ENCODE data around the gene CFAP97D1.

Gene CFAP97D1

GRCh38 chr17:43780135-43780534 is at the start of gene CFAP97D1:
Gene CFAP97D1, plus strand, starts transcription at chr17:43780435. Its CDS starts 28 bp downstream, at chr17:43780463.
- no peak for DNase-seq (ENCODE audit: low read depth in 2 of 2)

DNA sequence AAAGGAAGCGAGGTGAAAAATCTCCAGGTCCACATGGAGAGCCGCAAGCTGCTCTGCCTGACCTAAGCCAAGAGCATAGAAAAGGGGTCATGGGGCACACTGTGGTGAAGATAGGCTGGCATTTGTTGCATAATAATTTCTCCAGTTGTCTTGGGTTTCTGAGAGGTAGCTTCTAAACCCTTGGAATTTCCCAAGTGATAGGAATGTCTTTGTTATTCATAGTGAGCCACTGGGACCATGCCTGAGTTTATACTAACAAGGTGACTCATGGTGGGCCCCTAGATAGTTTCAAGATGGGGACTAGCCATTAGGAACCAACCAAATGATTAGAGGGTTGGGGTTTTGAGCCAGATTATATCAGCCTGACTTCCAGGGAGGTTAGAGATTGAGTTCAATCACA is 47.3 kb upstream of the CFAP97D1 start:
- DNase-seq (ENCODE audit: low read depth in 2 of 2), result no peak

GRCh38 chr17:43733956-43734355 is 46.3 kb upstream of the CFAP97D1 start:
- no peak for DNase-seq (ENCODE audit: low read depth in 2 of 2)

DNA sequence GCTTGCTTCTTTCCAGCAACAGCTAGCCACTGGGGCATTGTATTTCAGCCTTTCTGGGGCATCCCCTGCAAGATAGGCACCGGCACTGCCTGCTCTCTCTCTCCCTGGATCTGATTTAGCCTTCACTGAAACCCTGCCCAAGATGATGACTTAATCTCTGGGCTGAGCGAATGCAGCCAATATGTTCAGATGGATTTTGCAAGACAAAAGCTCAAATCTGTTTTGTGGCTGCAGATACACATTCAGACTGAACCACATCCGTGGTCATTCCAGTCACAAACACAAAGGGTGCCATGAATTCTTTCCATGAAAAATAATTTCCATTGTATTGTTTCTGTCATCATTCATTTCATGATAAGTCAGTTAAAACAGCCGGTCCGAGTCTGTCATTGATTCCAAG is 45.9 kb upstream of the CFAP97D1 start:
- DNase-seq (ENCODE audit: low read depth in 2 of 2), result no peak

DNA sequence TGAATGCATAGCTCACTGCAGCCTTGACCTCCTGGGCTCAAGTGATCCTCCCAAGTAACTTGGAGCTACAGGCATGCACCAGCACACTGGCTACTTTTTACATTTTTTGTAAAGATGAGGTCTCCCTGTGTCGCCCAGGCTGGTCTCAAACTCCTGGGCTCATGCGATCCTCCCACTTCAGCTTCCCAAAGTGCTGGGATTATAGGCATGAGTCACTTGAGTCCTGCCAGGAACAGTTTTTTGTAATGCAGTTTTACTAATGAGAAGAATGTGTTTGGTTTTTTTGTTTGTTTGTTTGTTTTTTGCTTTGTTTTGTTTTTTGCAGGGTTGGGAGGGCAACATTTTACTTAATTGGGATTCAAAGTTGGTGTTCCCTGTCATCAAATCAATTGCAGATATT is 43.8 kb upstream of the CFAP97D1 start:
- no peak for DNase-seq (ENCODE audit: low read depth in 2 of 2)

GRCh38 chr17:43737722-43738121 is 42.5 kb upstream of the CFAP97D1 start:
- no peak for DNase-seq (ENCODE audit: low read depth in 2 of 2)

DNA sequence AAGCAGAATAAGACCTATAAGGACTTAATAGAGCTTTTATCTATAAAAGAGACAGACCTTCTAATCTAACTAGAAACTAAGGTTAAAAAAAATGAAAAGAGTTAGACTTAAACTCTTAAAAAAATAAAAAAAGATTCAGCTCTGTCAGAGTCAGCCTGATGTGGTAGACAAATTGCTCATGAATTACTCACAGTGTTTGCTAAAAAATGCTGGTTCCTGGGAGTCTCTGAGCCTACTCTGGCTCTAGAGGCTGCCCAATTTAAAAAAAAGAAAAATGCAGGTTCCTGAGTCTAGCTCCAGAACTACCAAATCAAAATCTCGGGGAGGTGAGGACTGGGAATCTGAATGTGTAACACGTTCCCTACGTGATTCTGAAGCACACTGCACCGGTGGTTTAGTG is 39.7 kb upstream of the CFAP97D1 start:
- no peak for DNase-seq (ENCODE audit: low read depth in 2 of 2)

GRCh38 chr17:43741636-43742035 is 38.6 kb upstream of the CFAP97D1 start:
- DNase-seq (ENCODE audit: low read depth in 2 of 2), result no peak

DNA sequence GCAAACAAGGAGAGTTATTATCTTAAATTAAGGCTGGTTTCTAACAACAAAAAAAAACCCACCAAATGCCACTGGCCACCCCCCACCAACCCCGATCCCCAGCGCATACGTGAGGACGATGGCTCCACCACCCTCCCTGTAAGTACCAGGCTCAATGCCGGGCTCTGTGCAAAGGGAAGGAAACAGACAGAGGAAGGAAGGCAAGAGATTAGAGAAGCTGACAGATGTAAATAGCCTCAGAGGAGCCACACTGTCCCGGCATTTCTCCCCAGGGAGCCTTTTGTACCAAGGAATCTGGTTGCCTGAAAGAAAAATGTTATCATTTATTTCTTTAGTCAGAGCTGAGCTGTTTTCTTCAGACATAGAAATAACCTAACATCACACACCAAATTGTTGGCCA is 34.7 kb upstream of the CFAP97D1 start:
- no peak for DNase-seq (ENCODE audit: low read depth in 2 of 2)

GRCh38 chr17:43750153-43750552 is 30.1 kb upstream of the CFAP97D1 start:
- DNase-seq (ENCODE audit: low read depth in 2 of 2), result no peak

GRCh38 chr17:43753493-43754129 is 26.6 kb upstream of the CFAP97D1 start:
- DNase-seq (ENCODE audit: low read depth in 2 of 2), result no peak

DNA sequence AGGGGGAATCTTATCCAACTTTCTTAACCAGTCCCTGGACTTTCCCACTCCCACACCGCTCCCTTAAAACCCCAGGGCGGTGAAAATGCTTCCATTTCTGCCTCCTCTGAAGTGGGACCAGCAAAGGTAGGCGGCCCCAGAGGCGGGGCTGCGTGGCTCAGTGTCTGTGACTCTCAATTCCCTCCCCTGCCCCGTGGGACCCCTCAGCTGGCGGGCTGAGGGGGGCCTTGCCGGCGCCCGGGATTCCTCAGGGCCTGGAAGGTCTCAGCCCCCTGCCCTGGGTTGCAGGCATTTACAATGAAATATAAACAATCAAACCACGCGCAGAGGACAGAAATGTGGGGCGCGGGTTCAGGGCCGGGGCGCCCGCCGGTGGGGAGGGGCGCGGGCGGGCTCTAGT is 25.3 kb upstream of the CFAP97D1 start:
- DNase-seq (ENCODE audit: low read depth in 2 of 2), result no peak

- DNase-seq (ENCODE audit: low read depth in 2 of 2), result no peak
Measured at GRCh38 chr17:43755389-43755875, 24.8 kb upstream of the CFAP97D1 start.

DNA sequence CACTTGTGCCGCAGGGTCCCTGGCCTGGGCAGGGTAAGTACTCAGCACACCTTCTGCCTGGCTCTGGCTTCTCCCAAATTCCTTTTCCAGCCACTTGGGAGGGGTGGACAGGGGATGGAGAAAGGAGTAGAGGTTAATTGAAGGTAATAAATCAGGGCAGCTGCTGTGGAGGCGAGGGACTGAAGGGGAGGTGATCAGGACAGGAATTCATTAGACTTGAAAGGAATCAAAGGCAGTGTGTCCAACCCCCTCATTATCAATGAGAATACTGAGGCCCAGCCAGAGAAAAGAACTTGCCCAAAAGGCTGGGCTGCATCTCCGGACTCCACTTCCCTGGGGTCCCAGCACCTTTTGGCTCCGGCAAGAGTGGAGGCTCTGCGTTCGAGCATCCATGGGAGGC is 24.0 kb upstream of the CFAP97D1 start:
- no peak for DNase-seq (ENCODE audit: low read depth in 2 of 2)

DNA sequence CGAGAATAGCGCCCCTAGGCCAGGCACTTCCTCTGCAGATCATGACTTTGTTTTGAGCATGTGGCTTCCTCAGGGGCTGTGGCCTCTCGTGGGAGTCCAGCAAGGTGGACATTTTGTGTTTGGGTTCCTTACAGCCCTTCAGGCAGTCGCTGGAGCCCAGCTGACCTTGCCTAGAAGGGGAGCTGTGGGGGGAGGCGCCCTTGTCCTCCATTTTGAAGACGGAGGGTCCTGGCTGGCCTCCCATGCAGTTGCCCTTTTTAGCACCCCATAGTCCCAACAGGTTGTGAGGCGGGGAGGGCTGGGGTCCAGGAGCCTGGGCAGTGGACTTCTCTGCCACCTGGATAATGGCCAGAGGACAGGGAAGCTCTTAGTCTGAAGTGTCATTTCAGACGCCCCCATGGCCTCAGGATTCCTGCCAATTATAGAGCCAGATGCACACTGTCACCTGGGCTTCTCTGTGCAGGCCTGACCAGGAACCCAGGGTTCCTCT is 23.0 kb upstream of the CFAP97D1 start:
- DNase-seq (ENCODE audit: low read depth in 2 of 2), result no peak

DNA sequence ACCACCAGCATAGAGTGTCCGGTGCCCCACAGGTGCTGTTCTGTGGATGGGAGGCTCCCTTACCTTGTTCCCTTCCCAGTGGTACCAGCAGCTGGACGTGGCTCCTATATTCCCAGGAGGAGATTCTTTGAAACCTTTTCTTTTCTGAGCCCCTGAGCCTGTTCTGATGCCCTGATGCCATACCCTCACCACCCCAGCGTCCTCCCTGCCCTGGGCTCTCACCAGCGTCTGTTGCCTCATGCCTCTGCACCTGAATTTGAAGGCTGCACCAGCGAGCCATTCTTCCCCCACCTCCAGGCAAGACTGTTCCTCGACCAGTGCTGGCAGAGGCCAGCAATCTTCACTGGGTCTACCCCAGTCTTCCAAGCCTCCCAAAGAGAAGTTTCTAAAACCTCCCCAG is 22.1 kb upstream of the CFAP97D1 start:
- no peak for DNase-seq (ENCODE audit: low read depth in 2 of 2)

DNA sequence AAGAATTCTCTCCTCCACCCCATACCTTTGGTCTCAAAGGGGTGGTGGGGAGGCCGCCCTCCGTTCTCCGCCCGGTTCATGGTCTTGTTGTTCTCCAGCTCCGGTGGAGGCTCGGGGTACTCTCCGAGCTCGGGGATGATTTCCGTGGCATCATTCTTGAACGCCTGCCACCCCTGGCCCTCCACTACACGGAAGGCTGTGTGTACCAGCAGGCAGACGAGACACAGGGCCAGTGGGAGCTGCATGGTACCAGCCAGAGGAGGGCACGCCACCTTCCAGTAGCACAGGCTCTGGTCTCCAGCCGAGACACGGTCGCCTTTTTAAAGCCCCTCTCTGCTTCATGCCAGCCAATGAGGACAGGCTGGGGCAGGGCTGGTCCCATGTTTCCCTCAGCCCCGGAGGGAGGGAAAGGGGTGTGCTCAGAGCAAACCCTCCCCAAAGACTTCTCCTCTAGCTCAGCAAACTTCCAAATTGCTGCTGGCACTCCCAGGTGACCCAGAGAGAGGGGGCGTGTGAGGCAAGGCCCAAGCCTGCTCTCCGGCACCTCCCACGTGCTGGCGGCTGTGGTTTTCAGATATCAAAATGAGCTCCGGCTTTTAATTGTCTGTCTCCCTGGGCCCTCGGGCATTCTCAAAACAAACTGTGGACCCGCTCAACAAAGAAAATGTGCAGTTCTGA is 21.6 kb upstream of the CFAP97D1 start, which contains the start of gene SOST:
Gene SOST (minus strand): TSS at position 295 of the 678 bp plus-strand sequence. CDS start 50 bp downstream, at position 245.
- no peak for DNase-seq (ENCODE audit: low read depth in 2 of 2)

DNA sequence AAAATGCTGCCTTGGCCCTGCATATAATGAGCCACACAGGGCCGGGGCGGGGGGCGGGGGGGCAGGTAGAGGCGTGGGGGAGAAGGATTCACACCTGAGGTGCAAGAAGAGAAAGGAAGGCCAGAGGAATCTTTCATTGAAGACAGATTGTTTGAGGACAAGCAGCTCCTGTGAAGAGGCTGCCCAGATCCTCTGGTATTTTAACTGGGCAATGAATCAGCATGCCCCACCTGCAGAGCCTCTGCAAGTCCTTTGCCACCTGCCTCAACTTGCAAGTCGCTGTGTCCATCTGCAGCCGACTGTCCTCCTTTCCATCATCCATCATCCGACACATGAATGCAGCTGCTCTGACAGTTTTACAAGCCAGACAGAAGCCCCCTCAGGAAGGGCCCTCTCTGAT is 20.4 kb upstream of the CFAP97D1 start:
- DNase-seq (ENCODE audit: low read depth in 2 of 2), result no peak

DNA sequence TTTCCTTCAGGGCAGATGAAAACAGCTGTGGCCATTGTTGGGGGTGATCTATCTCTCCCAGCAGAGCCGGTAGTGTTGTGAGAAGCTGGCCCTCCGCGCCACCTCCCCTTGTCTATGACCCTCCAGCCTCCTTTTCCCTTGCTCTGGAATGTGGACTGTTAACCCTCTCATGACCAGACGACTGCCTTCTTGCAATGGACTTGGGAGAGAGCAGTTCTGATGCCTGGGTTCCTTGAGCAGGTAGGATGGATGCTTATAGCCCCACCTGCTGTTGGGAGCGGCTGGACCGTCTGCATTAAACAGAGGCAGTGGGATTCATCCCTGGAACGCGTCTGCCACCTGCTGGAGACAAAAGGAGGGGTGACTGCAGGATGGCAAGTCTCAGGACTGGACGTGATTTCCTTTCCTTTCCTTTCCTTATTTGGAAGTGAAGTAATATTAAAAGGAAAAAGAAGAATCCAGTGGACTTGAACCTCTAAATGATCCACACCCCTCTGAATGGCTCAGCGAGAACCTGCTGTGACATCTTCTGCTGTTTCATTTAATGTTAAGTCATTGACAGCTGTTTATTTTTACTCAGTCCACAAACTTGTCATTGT is 19.9 kb upstream of the CFAP97D1 start:
- peak; percentile 60 to 68 for DNase-seq (ENCODE audit: low read depth in 2 of 2)

DNA sequence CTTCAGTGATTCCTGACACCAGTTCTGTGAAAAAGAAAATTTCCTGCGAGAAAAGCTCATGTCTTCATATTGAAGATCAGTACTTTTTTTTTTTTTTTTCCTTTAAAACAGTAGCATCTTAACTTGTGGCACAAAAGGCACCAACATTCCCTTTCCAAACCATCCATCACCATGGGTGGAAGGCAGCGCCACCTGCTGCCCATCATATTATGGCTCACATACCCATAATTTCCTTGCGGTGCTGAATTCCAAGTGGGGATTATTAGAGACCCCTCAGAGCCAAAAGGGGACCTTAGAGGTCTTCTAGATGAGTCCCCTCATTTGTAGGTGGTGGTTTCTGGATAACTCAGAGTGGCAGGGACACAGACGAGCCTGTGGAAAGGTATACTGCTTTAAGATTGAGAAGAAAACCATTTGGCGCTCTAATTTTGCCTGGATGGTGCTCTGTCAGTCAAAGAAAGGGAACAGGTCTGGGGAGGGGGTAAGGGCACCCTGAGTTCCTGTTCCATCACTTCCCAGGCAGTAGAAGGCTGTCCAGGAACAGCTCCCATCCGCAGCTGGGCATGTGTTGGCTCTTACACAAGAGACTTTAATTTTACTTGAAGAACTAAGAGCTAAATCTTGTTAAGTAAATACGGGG is 13.7 kb upstream of the CFAP97D1 start:
- no peak for DNase-seq (ENCODE audit: low read depth in 2 of 2)

DNA sequence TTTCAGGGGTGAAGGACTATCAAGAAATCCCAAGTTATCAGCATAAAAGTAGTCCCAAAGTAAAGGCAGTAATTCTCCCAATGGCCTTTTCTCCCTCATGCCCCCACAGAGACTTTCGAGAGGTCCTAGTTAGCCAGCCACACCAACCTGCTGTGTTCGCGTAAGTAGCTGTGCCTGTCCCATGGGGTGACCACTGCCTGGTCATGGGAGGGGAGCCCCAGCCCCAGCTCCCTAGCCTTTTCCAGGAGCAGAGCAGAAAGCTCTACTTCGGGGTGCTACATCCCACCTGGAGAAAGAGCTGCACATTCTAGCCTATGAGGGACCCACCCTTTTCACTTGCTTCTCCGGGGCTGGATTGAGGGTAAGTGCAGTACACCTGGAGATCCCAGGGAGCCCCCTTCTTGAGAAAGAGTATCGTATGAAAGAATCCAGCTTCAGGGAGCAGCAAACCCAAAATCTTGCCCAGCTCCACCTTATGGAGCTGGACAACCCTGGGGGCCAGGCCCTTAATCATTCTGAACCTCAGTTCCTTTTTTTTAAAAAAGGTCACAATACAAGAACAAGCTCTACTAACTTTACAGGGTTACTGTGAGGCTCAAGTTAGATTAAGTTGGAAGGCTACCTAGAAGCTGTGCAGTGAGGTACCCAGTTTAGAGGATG is 13.1 kb upstream of the CFAP97D1 start:
- DNase-seq (ENCODE audit: low read depth in 2 of 2), result no peak

DNA sequence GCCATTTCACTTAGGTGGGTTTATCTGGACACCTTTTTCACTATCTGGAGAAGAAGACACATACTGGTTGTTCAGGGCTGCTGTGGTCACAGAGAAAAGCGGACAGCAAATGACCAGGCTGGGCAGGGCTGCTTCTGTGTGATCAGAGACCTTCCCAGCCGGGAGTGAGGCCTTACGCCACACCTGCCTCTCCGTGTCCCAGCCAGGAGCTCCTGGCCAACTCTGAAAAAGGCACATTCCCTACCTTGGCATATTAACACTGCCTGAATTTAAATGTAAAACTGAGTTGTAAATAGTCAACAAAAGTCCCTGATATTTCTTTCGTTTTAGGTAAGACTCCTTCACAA is 12.5 kb upstream of the CFAP97D1 start:
- no peak for DNase-seq (ENCODE audit: low read depth in 2 of 2)

All from stimulated activated CD8-positive, alpha-beta memory T cell treated with anti-CD3 and anti-CD28 coated beads, Interleukin-15, amount 100 ng/mL, for 4 hours (primary cell).